ES-I3 (cell line): ENCODE results near the gene PLAGL1.

ENCODE experiments used
- H3K36me3 ChIP-seq: 2 replicates; pipeline ENCODE4 v1.6.1; 2013; ENCODE audit warnings: mild to moderate bottlenecking, low read length, control low read depth, moderate library complexity; ENCODE audit not compliant: insufficient read depth
- H3K4me1 ChIP-seq: 2 replicates; pipeline ENCODE4 v1.6.1; 2013; ENCODE audit warnings: mild to moderate bottlenecking, control low read depth, low read length; ENCODE audit not compliant: insufficient read depth
- H3K9ac ChIP-seq: 2 replicates; pipeline ENCODE4 v1.6.1; 2013; ENCODE audit warnings: low read depth, mild to moderate bottlenecking, low read length, moderate library complexity
- H3K9me3 ChIP-seq: 2 replicates; pipeline ENCODE4 v1.6.1; 2013; ENCODE audit warnings: mild to moderate bottlenecking, low read length, moderate library complexity; ENCODE audit not compliant: control insufficient read depth, insufficient read depth

Gene PLAGL1

DNA sequence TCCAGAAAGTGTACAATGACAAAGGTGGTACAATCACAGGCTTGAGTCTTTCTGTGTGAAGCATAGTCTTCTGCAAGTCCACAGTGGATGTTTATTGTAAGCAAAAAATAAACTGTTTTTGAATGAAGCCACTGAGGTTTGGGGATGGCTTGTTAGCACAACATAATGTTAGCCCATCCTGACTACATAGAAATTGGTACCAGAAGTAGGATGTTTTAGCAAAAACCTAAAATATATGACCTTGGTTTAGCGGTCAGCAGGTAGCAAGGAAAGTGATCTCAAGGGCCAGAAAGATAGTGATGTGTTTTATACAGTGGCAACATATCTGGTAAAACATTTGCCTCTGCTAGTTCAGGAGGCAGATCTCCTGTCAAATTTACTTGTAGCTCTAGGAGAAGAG lies 15.8 kb downstream of the PLAGL1 start:
- no peak overlapping the region for H3K9ac ChIP-seq
- H3K36me3 ChIP-seq: no peaks in the 10 kb centered on the region
- no peaks in the 10 kb centered on the region for H3K4me1 ChIP-seq
- peaks cover 5% of the 10 kb centered on the region; the same call in 1 of the 2 replicates for H3K9me3 ChIP-seq

DNA sequence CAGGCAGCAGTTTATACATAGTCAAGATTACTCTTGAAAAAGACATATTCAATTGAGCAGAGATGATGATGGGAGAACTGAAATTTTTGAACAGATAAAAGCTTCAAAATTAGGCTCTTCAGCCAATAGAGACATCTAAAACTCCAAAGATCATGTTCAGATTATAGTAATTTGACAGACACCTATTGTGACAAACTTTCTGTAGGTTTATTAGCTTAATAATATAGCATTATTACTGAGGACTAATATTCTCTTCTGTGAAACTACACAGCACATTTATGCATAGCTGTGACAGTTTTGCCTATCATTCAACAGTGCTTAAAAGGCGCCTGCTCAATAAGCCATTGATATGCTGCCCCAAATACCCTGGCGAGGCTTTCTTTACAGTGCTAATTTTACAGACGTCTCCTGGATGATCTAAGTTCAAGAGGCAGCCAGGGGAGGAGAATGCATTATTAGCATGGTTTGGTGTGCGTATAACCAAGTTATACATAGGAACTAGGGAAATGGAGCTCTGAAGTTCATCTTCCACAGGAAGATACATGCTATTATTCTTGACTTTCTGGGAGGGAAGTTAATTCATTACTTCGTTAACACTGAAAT lies 21.5 kb downstream of the PLAGL1 start:
- Histone ChIP-seq H3K9ac (no peak overlapping the region), H3K36me3 (no peaks in the 10 kb centered on the region), H3K4me1 (no peaks in the 10 kb centered on the region), H3K9me3 (no peaks in the 10 kb centered on the region)

DNA sequence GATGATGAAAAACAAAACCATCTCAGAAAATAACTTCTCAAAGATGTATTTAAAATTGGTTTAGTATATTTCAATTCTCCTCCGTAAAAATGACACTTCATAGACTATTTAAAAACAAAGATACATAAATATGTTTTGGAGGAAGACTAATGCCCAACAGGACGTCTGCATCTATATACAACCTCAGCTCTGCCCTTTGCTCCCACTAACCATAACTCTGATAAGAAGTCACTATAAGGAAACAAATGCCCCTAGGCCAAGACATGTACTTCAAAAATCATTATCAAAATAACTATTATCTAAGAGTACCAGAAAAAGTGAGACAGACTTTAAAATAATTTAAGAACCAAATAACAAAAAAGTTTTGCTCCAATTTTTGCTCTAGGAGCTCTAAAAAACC lies 23.4 kb downstream of the PLAGL1 start:
- H3K9ac ChIP-seq: no peak overlapping the region
- H3K4me1 ChIP-seq: no peaks in the 10 kb centered on the region
- no peaks in the 10 kb centered on the region for H3K9me3 ChIP-seq
- no peaks in the 10 kb centered on the region for H3K36me3 ChIP-seq

DNA sequence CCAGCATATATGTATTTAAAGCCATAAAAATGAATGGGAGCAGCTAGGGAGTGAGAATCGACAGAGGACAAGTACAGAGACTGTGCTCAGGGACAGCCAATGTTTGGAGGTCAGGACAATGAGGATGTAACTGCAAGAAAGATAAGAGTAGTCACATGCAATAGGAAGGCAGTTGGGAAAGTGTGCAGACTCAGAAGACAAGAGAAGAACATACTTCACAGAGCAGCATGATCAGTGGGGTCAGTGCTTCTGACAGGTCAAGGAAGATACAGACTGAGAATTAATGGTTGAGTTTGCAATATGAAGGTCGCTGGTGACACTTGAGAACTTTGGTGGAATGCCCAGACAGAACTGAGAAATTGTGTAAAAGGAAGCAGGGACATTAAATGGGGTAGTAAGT lies 25.1 kb downstream of the PLAGL1 start:
- Histone ChIP-seq H3K4me1 (no peaks in the 10 kb centered on the region), H3K9me3 (no peaks in the 10 kb centered on the region), H3K36me3 (no peaks in the 10 kb centered on the region), H3K9ac (no peak overlapping the region)

DNA sequence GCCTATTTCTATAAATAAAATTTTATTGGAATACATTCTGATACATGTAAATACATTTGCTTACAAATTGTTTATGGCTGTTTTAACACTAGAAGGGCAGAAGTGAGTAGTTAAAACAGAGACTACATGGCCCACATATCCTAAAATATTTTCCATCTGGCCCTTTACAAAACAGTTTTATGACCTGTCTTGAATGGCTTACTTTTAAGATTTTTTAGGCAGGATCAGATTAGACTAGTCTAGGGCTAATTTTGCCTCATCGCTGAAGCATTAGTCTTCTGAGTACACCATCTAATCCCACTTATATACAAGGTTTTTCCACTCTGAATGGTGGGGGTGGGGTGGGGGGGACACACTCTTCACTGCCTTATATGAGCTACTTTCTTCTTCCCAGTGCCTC lies 27.1 kb downstream of the PLAGL1 start:
- H3K9me3 ChIP-seq: no peaks in the 10 kb centered on the region
- H3K9ac ChIP-seq: no peak overlapping the region
- H3K4me1 ChIP-seq: no peaks in the 10 kb centered on the region
- H3K36me3 ChIP-seq: no peaks in the 10 kb centered on the region

DNA sequence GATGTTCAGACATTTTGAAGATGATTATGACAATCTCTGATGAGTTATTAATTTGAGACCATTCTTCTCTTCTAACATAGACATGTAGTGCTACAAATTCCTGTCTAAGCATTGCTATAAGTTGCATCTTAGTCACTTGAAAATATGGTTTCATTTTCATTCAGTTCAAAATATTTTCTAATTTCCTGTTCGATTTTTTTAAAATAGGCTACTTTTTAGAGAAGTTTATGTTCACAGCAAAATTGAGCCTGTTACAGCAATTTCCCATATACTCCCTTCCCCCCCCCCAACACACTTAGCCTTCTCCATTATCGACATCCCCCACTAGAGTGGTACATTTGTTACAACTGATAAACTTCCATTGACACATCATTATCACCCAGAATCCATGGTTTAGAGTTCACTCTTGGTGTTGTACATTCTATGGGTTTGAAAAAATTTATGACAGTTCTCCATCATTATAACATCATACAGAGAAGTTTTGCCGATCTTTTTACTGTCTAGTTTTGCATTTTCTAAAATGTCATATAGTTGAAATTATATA lies 31.2 kb downstream of the PLAGL1 start:
- Histone ChIP-seq H3K9ac (no peak overlapping the region), H3K4me1 (peaks cover 19% of the 10 kb centered on the region), H3K36me3 (no peaks in the 10 kb centered on the region), H3K9me3 (no peaks in the 10 kb centered on the region)

DNA sequence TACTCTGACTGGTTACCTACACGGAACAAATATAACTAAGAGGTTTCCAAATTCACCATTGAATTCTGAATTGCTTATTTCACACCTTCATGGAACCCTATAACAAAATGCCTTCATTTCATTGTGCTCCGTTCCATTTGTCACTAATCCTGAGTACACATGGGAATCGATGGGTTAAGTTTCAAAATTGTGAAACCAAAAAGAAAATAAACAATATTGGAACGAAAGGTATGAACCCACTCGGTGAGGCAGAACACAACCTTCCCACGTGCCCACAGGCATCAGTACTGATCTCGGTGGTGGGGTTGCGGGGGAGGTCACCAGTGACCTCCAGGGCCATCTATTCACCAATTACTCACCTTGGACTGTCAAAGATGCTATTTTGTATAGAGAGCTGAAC lies 34.0 kb downstream of the PLAGL1 start:
- Histone ChIP-seq H3K9ac (no peak overlapping the region), H3K36me3 (no peaks in the 10 kb centered on the region), H3K4me1 (peaks cover 19% of the 10 kb centered on the region), H3K9me3 (no peaks in the 10 kb centered on the region)

DNA sequence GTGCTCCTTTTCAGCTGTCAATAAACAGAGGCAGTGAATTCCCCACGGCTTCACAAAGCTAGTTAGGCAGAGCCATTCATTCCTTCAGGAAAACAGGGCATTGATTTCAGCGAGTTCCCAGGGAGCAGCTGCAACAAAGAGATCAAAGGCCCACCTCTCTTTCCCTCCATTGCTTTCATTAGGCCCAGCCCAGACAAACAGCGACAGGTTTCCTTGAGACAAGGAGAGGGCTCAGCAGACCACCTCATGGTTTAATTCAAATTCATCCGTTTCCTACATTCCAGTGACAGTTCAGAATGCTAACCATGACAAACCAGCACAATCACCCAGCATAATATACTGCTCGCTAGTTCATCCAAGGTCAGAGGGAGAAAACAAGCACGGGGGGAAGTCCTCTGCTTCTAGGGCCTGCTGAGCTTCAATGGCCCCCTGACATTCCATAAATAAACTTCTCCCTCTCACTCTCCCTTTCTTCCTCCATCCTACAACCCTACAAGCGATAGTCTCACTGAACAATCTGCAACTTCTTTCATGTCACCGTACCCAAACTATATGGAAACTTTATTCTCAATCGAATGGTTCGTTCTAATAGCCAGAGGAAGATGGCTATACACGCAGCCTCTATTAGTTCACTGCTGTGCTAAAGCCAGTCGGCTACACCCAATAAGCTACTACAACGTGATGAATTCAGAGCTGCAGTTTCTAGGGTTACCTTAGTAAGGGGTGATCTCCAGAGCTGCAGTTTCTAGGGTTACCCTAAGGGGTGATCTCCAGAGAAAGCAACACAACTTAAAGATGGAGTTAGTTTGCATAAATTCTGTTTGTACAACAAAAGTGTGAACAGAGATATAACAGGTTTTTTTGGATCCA lies 34.7 kb downstream of the PLAGL1 start:
- no peak overlapping the region; the same call in 1 of the 2 replicates for H3K9ac ChIP-seq
- H3K9me3 ChIP-seq: no peaks in the 10 kb centered on the region
- H3K36me3 ChIP-seq: no peaks in the 10 kb centered on the region
- H3K4me1 ChIP-seq: peaks cover 19% of the 10 kb centered on the region

DNA sequence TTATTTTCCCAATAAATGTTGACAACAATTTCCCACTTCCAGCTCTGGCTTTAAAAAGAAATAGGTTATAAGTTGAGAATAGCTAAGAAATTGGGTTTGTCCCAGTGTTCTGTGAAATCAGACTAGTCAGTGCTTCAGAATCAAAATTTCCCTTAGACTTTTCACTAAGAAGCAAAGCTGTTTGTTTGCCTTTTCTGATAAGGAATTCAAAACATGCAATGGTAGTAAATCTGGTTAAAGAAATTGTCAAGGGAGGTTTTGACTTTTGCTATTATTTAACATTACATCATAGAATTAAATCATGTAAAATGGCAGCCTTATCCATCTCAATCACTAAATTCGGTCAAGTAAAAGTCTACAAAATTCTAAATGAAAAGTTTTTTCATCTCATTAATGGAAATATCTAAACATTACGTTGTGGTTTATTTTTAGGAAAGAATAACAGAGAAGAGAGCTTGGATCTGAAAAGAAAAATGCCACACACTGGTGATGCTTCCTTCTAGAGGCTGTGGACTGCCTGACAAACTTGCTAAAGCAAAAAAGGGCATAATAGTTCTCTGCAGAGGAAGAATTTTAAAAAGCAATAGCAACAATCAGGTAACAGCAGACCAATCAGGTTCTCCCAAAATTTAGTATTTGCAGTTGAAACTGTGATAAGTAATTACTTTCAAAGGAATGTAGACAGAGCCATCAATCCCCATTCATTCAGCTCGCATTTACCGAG lies 36.4 kb downstream of the PLAGL1 start:
- H3K4me1 ChIP-seq: peaks cover 19% of the 10 kb centered on the region
- no peaks in the 10 kb centered on the region for H3K36me3 ChIP-seq
- H3K9ac ChIP-seq: no peak overlapping the region
- no peaks in the 10 kb centered on the region for H3K9me3 ChIP-seq

DNA sequence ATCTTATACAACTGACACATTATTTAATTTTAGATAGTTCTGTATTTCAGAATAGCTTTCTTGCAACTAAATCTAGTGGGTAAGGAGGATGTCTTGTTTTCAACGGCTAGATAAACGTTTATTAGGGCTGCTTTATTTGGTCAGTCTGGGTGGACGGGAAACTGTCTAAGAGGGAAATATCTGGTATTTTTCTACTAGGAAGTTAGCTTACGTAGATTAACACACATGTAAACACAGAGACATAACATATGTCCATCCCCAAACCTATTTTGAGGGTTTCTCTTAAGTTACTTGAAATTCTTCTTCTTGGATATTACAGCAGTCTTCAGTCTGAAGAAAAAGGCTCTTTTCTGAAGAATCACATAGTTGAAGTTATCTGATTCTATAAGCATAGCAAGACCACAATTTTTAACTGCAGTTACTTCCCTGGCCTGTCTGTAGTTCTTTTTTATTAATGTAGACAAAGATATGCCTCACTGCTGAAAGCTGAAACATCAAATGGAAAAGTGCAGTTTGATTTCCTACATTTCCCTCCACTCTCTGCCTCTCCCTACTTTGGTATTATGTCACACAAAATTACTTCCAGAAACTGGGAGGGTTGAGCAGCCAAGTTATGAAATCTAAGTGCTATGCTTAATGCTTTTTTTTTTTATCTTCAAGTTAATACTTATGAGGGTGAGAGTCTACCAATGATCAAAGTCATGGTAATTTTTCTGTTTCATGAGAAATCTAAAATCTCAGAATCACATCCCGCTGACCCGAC lies 37.4 kb downstream of the PLAGL1 start:
- no peak overlapping the region for H3K9ac ChIP-seq
- H3K36me3 ChIP-seq: no peaks in the 10 kb centered on the region
- no peaks in the 10 kb centered on the region for H3K9me3 ChIP-seq
- peaks cover 21% of the 10 kb centered on the region for H3K4me1 ChIP-seq

DNA sequence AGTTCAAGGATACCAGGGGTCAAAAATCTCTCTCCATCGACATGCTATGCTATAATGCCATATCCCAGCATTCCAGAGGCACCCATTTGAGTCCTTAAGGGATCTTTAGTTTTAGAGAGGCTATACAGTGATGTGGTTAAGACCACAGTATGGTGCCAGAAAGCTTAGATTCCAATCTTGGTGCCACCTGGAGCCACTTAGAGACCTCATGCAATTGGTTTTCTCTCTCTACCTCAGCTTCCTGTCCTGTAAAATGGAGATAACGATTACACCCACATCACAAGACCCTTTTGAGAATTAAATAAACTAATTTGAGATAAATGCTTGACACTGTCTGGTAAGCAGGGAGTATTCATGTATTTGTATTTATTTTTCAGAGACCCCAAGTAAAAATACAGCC lies 39.0 kb downstream of the PLAGL1 start:
- H3K4me1 ChIP-seq: peaks cover 23% of the 10 kb centered on the region
- H3K9me3 ChIP-seq: no peaks in the 10 kb centered on the region
- H3K36me3 ChIP-seq: no peaks in the 10 kb centered on the region
- H3K9ac ChIP-seq: no peak overlapping the region

DNA sequence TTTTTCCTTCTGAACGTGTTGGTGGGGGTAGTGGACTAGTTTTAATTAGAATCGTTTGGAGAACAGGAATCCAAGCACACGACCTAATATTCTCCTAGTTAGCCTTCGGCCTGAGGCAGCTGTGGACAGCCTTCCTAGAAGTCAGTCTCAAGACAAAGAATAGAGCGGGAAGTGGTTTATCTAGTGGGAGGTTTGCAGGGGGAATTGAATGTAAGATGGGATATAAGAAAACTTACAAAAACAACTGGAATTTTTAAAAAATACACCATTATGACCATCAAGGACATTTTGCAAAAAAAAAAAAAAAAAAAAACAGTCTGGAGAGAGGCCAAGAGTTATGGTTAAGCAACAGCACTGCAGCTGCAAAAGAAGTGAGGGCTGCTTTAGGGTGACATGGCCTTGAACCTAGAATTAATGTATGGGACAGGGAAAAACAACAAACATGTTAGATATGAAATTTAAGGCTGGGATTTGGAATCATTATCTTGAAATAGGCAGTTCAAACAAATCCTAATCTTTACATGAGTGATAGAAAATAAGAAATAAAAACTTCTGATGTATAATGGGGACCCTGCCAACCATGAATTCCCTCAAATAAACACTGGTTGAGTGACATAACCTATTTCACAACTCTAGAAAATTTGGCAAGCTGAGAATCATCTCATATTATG lies 40.2 kb downstream of the PLAGL1 start:
- no peaks in the 10 kb centered on the region for H3K9me3 ChIP-seq
- no peak overlapping the region for H3K9ac ChIP-seq
- H3K4me1 ChIP-seq: peaks cover 20% of the 10 kb centered on the region
- H3K36me3 ChIP-seq: no peaks in the 10 kb centered on the region

DNA sequence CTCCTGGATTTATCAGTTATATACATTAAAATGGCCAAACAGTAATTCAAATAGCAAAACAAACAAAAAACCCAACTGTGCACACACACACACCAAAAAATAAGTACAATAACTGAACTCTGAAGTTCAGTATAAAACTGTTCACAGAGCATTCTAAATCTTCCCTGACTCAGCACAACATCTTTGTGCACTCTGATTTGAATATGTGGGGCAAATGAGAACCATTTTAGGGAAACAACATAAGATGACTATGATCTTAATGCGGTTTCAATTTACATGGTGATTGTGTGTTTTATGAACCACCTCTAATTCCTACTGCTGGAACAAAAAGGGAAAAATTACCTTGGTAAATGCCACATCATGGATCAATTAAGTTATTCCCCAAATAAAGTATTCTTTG lies 41.7 kb downstream of the PLAGL1 start:
- Histone ChIP-seq H3K36me3 (no peaks in the 10 kb centered on the region), H3K4me1 (peaks cover 28% of the 10 kb centered on the region), H3K9me3 (no peaks in the 10 kb centered on the region), H3K9ac (no peak overlapping the region)
